Vagina (tissue), 2 donors: Measurements from ENCODE around the gene NEMP2. TPM values are rescaled to one million over a fixed set of nuclear protein-coding genes. Genes with fewer than 3 reads are reported as not detected.
"Not testable (repeated sequence)": the region's sequence is repeated elsewhere in the genome, so short reads cannot be mapped to it uniquely, and the experiment has no call there.

Experiments
- DNase-seq, 2 donors: peaks; one replicate each; pipeline ENCODE4 v3.0.0-alpha.2; 2017; ENCODE audit errors: extremely low spot score in 2 of 2
- H3K27ac ChIP-seq: fragments of 200-600 bp; sonication (generic); one replicate; pipeline ENCODE4 v1.5.1; 2019
- H3K27me3 ChIP-seq: fragments of 200-600 bp; sonication (generic); one replicate; pipeline ENCODE4 v1.5.1; 2019
- H3K36me3 ChIP-seq, 2 donors: fragments of 200-600 bp; sonication (generic); one replicate each; pipeline ENCODE4 v1.5.1; 2017 to 2019
- H3K4me1 ChIP-seq: fragments of 200-600 bp; sonication (generic); one replicate; pipeline ENCODE4 v1.5.1; 2019
- H3K4me3 ChIP-seq, 2 donors: fragments of 200-600 bp; sonication (generic); 1 replicate in 1 of 2; 2 replicates in 1 of 2; pipeline ENCODE4 v1.5.1; 2016 to 2019
- H3K9me3 ChIP-seq: fragments of 200-600 bp; sonication (generic); one replicate; pipeline ENCODE4 v1.5.1; 2019
- POLR2A ChIP-seq, 2 donors: fragments of 450-650 bp; IDR thresholded peaks; one replicate each; pipeline ENCODE4 v1.6.1; 2017; ENCODE audit warnings: antibody characterized with exemption in 2 of 2, mild to moderate bottlenecking in 2 of 2, moderate library complexity in 2 of 2
- POLR2AphosphoS5 ChIP-seq, 2 donors: sonication (generic); formaldehyde crosslinking; IDR thresholded peaks; one replicate each; pipeline ENCODE4 v1.9.0; 2017; ENCODE audit warnings: antibody characterized with exemption in 2 of 2, mild to moderate bottlenecking in 2 of 2, low read depth in 1 of 2; ENCODE audit not compliant: insufficient read depth in 1 of 2
- intact Hi-C: fragments of 100-400 bp; cut with DNase I; formaldehyde crosslinking; loops from one replicate; pipeline ENCODE4 v1.15.1; 2023
- total RNA-seq: library from RNA; depleted of rRNA; stranded (reverse); fragments of >200 nt; gene quantifications from one replicate; pipeline ENCODE4 v1.2.3, GENCODE V29; 2016
- TF ChIP-seq, protein P1 (sequence below), 3 experiments: fragments of 450-650 bp in 2 of 3; fragments of 200-600 bp in 1 of 3; sonication (generic) in 1 of 3; IDR thresholded peaks; one replicate each; pipeline ENCODE4 v1.5.1; 2017 to 2019; ENCODE audit warnings: antibody characterized with exemption in 3 of 3, mild to moderate bottlenecking in 2 of 3, moderate library complexity in 2 of 3

The NEMP2 gene
- total RNA-seq, 1 donor from 2014 or later, result 2.2 TPM

GRCh38 chr2:190500054-190500502 lies 34.4 kb downstream of the NEMP2 start:
- DNase-seq, result no peak
- Histone ChIP-seq H3K4me3 (no peak overlapping the region), H3K36me3 (peaks cover 0 to 16% of the 10 kb centered on the region in 2 donors), H3K9me3 (no peaks in the 10 kb centered on the region), H3K4me1 (no peaks in the 10 kb centered on the region), H3K27ac (no peak overlapping the region), H3K27me3 (no peaks in the 10 kb centered on the region)
- intact Hi-C loops, result no loop called here
- TF ChIP-seq POLR2A (IDR thresholded peaks at IDR 0.05) (no peak), POLR2AphosphoS5 (IDR thresholded peaks at IDR 0.05; ENCODE audit: insufficient read depth in 1 of 2, low read depth in 1 of 2) (no peak)
- TF ChIP-seq, protein P1, sequence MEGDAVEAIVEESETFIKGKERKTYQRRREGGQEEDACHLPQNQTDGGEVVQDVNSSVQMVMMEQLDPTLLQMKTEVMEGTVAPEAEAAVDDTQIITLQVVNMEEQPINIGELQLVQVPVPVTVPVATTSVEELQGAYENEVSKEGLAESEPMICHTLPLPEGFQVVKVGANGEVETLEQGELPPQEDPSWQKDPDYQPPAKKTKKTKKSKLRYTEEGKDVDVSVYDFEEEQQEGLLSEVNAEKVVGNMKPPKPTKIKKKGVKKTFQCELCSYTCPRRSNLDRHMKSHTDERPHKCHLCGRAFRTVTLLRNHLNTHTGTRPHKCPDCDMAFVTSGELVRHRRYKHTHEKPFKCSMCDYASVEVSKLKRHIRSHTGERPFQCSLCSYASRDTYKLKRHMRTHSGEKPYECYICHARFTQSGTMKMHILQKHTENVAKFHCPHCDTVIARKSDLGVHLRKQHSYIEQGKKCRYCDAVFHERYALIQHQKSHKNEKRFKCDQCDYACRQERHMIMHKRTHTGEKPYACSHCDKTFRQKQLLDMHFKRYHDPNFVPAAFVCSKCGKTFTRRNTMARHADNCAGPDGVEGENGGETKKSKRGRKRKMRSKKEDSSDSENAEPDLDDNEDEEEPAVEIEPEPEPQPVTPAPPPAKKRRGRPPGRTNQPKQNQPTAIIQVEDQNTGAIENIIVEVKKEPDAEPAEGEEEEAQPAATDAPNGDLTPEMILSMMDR (IDR thresholded peaks at IDR 0.05), result no peak

DNA sequence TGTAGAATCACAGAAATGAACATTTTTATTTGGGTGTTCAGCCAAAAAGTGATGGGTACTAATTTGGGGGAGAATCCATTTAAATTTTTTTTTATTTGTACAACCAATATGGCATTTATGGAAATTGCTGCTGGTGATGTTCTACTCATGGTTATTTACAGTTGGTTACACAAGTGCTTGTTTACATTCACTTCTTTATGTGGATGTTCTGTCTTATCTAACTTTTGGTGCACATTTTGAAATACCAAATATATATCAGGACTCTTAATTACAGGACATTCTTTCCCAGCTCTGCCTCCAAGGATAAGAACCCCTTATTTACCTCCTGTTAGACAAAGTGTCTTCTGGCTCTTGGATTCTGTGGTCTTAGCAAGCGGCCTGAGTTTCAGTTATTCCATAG lies 35.2 kb downstream of the NEMP2 start:
- Histone ChIP-seq H3K9me3 (no peaks in the 10 kb centered on the region), H3K36me3 (peaks cover 0 to 15% of the 10 kb centered on the region in 2 donors), H3K4me3 (no peak overlapping the region), H3K27me3 (no peaks in the 10 kb centered on the region), H3K27ac (no peak overlapping the region), H3K4me1 (no peaks in the 10 kb centered on the region)
- intact Hi-C loops, result no loop called here
- no peak for DNase-seq
- TF ChIP-seq, protein P1 (IDR thresholded peaks at IDR 0.05), result no peak
- TF ChIP-seq POLR2A (IDR thresholded peaks at IDR 0.05), result no peak
- TF ChIP-seq POLR2AphosphoS5 (IDR thresholded peaks at IDR 0.05; ENCODE audit: insufficient read depth in 1 of 2, low read depth in 1 of 2), result no peak

DNA sequence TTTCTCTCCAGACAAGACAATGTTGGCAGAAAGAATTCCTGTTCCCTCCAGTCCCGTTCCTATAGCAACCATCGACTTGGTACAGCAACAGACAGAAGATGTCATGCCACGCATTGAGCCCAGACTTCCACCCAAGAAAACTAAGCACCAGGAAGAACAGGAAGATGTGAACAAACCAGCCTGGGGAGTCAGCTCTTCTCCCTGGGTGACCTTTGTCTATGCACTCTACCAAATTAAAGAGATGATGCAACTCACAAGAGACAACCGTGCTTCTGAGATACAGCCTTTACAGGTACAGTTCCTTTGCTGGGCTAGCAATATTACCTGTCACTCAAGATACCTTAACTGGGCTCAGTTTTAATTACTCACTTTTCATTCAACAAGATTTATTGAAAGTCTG lies 37.1 kb downstream of the NEMP2 start:
- TF ChIP-seq POLR2AphosphoS5 (IDR thresholded peaks at IDR 0.05; ENCODE audit: insufficient read depth in 1 of 2, low read depth in 1 of 2) (peak in 1 of 2 donors; percentile 35), POLR2A (IDR thresholded peaks at IDR 0.05) (no peak)
- TF ChIP-seq, protein P1 (IDR thresholded peaks at IDR 0.05), result no peak
- Histone ChIP-seq H3K27ac (no peak overlapping the region), H3K4me3 (no peak overlapping the region), H3K9me3 (no peaks in the 10 kb centered on the region), H3K27me3 (no peaks in the 10 kb centered on the region), H3K4me1 (no peaks in the 10 kb centered on the region), H3K36me3 (peaks cover 0 to 12% of the 10 kb centered on the region in 2 donors)
- no peak for DNase-seq
- intact Hi-C loops, result no loop called here

GRCh38 chr2:190494600-190495227 lies 39.8 kb downstream of the NEMP2 start:
- DNase-seq, H3K27me3 ChIP-seq, intact Hi-C loops, H3K4me1 ChIP-seq, H3K9me3 ChIP-seq, H3K4me3 ChIP-seq, H3K27ac ChIP-seq: not testable (repeated sequence)
- peaks cover 0 to 31% of the 10 kb centered on the region in 2 donors for H3K36me3 ChIP-seq

DNA sequence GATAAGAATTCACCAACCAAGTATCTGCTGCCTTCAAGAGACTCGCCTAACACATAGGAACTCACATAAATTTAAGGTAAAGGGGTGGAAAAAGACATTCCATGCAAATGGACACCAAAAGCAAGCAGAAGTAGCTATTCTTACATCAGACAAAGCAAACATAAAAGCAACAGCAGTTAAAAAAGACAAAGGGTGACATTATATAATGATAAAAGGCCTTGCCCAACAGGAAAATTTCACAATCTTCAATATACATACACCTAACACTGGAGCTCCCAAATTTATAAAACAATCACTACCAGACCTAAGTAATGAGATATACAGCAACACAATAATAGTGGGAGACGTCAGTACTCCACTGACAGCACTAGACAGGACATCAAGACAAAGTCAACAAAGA lies 41.4 kb downstream of the NEMP2 start:
- TF ChIP-seq POLR2AphosphoS5 (IDR thresholded peaks at IDR 0.05; ENCODE audit: insufficient read depth in 1 of 2, low read depth in 1 of 2) (no peak), POLR2A (IDR thresholded peaks at IDR 0.05) (no peak)
- TF ChIP-seq, protein P1 (IDR thresholded peaks at IDR 0.05), result no peak
- intact Hi-C loops, result no loop called here
- peaks cover 0 to 44% of the 10 kb centered on the region in 2 donors for H3K36me3 ChIP-seq
- no peak overlapping the region for H3K4me3 ChIP-seq
- H3K27me3 ChIP-seq, result no peaks in the 10 kb centered on the region
- DNase-seq, result no peak
- no peaks in the 10 kb centered on the region for H3K4me1 ChIP-seq
- H3K9me3 ChIP-seq, result no peaks in the 10 kb centered on the region
- no peak overlapping the region for H3K27ac ChIP-seq
